GM13977 (cell line): Measurements from ENCODE around the gene CCNY.
"Not testable (repeated sequence)": the region's sequence is repeated elsewhere in the genome, so short reads cannot be mapped to it uniquely, and the experiment has no call there.

Experiments used
- DNase-seq: peaks from one replicate; pipeline ENCODE4 v3.0.0; 2012; ENCODE audit warnings: low spot score
- in situ Hi-C: fragments of 300-500 bp; cut with MboI; formaldehyde crosslinking; loops from one replicate; pipeline ENCODE4 v1.12.0; 2022; ENCODE audit warnings: low sequenced_read_pairs, low pct_unique_long_range_greater_than_20kb, mixed read lengths, inconsistent platforms; ENCODE audit not compliant: unreplicated experiment
- TF ChIP-seq, protein P1 (sequence below): IDR thresholded peaks from 2 replicates; pipeline ENCODE4 v1.5.1; 2012; ENCODE audit warnings: mild to moderate bottlenecking, control low read depth; ENCODE audit not compliant: insufficient read depth; ENCODE audit errors: extremely low read depth, missing control alignments

CCNY gene

DNA sequence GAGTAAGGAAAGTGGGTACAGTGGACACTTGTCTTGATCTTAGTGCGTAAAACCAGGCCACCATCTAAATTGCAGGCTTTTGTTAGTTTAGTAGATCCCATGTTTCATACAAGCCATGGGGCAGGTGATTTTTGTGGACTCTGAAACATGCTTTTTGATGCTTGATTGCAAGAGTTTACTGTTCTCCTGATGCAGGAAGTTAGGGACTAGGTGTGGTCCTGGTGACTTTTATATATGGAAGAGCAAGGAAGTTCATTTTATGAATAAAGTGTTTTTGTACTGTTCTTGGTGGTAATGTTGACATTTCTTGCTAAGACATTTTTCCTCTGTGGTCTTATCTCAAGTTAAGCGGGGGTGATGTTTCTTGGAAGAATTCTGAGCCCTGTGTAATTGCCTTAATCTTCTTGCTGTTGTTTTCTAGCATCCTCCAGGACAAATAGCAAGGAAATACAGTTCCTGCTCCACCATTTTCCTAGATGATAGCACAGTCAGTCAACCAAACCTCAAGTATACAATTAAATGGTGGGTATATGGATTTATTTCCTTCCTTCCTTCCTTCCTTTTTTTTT is 179.9 kb downstream of the CCNY start:
- in situ Hi-C loops: no loop called here
- TF ChIP-seq, protein P1, sequence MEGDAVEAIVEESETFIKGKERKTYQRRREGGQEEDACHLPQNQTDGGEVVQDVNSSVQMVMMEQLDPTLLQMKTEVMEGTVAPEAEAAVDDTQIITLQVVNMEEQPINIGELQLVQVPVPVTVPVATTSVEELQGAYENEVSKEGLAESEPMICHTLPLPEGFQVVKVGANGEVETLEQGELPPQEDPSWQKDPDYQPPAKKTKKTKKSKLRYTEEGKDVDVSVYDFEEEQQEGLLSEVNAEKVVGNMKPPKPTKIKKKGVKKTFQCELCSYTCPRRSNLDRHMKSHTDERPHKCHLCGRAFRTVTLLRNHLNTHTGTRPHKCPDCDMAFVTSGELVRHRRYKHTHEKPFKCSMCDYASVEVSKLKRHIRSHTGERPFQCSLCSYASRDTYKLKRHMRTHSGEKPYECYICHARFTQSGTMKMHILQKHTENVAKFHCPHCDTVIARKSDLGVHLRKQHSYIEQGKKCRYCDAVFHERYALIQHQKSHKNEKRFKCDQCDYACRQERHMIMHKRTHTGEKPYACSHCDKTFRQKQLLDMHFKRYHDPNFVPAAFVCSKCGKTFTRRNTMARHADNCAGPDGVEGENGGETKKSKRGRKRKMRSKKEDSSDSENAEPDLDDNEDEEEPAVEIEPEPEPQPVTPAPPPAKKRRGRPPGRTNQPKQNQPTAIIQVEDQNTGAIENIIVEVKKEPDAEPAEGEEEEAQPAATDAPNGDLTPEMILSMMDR: no peak
- no peak for DNase-seq

DNA sequence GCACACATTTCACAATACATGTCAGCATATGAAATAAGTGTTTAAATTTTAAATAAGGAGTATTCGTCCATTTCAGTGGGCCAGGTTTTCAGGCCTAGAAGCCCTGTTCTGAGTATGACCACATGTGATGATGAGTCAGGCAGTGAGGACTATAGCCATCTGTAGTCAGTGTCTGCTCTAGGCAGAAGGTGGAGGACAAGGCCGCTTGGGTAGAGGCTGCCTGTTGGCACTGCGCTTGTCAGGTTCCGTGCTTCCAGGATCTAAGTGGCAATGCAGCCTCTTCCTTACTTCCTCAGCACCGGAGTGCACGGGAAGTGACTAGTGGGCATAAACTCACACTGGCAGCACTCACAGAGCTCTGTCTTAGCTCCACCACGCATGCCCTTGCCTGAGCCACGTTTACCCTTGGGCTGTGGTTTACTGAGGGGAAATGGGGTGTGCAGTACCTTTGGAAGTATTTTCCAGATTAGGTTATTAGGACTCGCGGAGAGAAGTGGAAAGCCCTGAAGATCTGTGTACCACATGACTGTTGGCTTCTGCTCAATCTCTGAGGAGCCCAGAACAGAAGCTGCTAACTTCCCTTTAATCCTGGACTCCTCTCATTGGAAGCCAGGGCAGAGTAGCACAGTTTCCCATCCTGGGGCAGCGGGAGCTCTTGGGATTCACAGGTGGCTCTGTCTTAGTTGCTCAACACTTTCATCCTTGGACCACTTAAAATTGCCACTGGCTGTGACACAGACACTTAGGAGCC is 181.3 kb downstream of the CCNY start:
- TF ChIP-seq, protein P1: no peak
- no peak for DNase-seq
- in situ Hi-C loops: no loop called here

DNA sequence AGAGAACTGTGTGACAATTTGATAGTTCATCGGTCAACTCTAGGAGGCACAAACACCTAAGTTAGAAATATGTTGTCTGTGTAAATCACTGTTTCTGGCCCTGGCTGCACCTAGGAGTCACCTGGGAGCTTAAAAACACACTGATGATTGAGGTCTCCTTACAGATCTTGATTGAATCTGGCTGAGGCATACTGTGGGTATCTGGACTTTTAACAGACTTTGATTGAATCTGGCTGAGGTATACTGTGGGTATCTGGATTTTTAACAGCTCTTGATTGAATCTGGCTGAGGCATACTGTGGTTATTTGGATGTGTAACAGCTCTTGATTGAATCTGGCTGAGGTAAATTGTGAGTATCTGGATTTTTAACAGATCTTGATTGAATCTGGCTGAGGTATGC is 181.9 kb downstream of the CCNY start:
- DNase-seq, in situ Hi-C loops: not testable (repeated sequence)

DNA sequence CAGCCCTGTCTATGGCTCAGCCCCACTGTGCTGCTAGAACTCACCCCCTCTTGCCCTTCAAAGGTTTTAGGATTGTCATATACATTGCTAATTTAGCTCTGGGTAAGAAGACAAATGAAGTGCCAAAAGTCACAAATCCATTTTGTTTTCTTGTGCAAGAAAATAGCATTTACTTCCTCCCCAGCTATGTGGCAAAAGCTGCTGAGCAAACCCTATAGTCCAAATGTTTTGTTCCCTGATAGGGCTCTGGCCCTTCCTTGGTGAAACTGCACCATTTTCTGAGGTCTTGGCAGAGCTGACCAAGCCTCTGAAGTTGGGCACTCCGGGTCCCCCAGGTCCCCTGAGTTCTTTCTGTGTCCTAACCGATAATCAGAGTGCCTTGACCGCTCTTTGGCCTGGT is 184.7 kb downstream of the CCNY start:
- TF ChIP-seq, protein P1: no peak
- in situ Hi-C loops: no loop called here

DNA sequence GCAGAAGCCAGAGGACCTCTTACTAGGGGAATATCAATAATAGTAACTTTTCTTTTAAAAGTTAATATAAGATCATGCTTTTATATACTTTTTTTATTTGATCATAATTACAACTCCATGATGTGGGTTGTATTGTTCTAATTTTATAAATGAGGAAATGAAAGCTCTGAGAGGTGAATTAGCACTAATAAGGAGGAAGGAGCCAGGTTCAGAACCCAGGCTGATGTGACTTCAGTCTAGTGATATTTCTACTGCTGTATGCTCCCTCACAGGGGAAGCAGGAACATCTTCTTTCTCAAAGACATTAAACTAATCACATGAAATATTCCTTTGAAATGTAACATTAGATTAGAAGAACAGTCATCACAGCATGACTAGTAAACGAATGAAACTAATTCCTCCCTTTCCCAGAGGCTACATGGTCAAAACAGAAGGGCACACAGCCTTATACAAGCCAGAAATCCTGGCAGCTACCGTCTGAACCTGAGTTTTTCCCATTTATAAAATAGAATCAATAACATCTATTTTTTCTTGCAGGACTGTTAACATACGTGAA is 187.4 kb downstream of the CCNY start:
- no peak for DNase-seq
- TF ChIP-seq, protein P1: no peak
- in situ Hi-C loops: no loop called here

More for the DNA sequence above, 184.7 kb downstream of the CCNY start:
- DNase-seq: no peak

DNA sequence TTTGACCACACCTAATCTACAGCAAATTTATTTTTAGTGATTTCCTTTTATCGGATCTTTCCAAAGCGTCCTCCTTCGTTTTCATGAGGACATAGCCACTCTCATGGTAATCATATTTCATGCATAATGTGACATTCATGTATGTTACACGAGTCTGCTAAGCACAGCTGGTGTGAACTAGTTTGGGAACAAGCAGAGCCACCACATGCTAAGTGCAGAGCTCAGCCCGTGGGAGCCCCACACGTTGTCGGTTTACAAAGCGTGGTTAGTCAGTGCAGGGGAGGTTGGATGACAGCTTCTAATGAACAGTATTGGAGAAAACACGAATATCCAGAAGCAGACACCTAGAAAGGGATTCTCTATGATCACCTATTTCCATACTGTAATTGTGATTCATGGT is 190.4 kb downstream of the CCNY start:
- in situ Hi-C loops: no loop called here
- TF ChIP-seq, protein P1: no peak
- DNase-seq: no peak

DNA sequence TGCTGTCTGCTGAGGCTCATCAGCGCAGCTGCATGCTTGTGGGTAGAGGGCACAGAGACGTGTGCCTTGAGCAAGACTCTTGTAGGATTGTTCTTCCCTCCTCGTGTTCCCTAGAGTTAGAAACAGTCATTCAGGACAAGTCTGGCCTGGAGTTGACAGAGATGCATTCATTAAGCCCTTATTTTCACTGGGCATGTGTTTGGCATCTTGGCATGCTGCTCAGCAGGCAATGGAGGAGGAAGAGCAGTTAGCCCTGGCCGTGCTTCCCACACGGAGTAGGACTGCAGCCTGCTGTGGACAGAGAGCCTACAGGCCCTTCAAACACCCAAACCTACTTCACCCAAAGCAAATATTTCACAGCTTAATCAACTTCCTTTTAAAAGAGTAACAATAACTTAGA is 195.8 kb downstream of the CCNY start:
- TF ChIP-seq, protein P1: no peak
- no peak for DNase-seq
- in situ Hi-C loops: no loop called here
